ENCODE measurements around the gene BRINP1. TPM values are rescaled to one million over a fixed set of nuclear protein-coding genes. Genes with fewer than 3 reads are reported as not detected.

BRINP1 gene
- total and polyA plus RNA-seq, 3 experiments from 2014 or later, result not detected

DNA sequence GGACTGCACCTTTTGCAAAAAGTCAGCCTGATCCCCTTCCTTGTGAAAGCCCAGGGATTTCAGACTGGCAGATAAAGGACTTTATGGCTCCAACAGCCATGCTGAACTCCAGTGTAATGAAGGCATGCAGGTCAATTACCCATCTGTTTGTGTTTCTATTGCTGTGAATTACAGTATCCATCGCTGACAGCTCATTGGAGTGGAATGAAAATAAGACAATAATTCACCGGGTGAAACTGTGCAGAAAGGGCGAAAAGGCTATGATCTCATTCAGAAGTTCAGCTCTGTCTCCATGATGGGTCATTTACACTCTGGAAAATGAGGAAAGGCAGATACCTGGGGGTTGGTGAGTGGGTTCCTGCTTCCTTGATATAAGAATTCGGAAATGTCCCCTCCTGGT, 148.0 kb downstream of the BRINP1 start:
- no peaks in the 10 kb centered on the region for H3K36me3 Mint-ChIP-seq
- H3K27ac Mint-ChIP-seq, result no peak overlapping the region
- POLR2A ChIA-PET, result no interaction called here
- H3K27ac ChIP-seq (ENCODE audit: low read depth, low read length), result no peak overlapping the region
- H3K27me3 ChIP-seq (ENCODE audit: insufficient read depth, low read length, poor library complexity, severe bottlenecking), result no peaks in the 10 kb centered on the region
- no peaks in the 10 kb centered on the region for H3K4me1 ChIP-seq (ENCODE audit: insufficient read depth, low read length)
- peaks cover 2 to 9% (median 5%) of the 10 kb centered on the region in 5 donors for H3K9me3 Mint-ChIP-seq
- DNase-seq, result no peak
- H3K27me3 Mint-ChIP-seq, result no peaks in the 10 kb centered on the region
- no peaks in the 10 kb centered on the region for H3K9me3 ChIP-seq (ENCODE audit: low read length)
- no peaks in the 10 kb centered on the region for H3K36me3 ChIP-seq (ENCODE audit: insufficient read depth, low read length)
- no peaks in the 10 kb centered on the region for H3K4me1 Mint-ChIP-seq
- CTCF ChIA-PET, result no interaction called here
- H3K4me3 Mint-ChIP-seq, result no peak overlapping the region
- H3K4me3 ChIP-seq (ENCODE audit: low read length), result no peak overlapping the region

DNA sequence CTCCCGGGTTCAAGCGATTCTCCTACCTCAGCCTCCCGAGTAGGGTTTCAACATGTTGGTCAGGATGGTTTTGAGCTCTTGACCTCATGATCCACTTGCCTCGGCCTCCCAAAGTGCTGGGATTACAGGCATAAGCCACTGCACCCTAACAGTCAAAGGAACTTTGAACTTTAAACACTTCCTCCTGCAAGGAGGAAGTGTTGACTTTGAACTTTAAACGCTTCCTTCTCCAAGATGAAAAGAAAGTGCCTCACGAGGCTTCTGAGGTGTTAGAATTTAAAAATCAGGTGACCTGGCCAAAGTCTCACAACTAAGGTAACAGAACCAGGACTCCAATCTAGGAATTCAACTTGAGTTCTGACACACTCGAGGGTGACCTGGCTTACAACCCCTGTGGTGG, 150.9 kb downstream of the BRINP1 start:
- no peak overlapping the region for H3K27ac ChIP-seq (ENCODE audit: low read depth, low read length)
- no peak for DNase-seq
- no peaks in the 10 kb centered on the region for H3K27me3 Mint-ChIP-seq
- ChIA-PET POLR2A (no interaction called here), CTCF (no interaction called here)
- H3K4me3 ChIP-seq (ENCODE audit: low read length), result no peak overlapping the region
- no peaks in the 10 kb centered on the region for H3K36me3 ChIP-seq (ENCODE audit: insufficient read depth, low read length)
- no peaks in the 10 kb centered on the region for H3K9me3 ChIP-seq (ENCODE audit: low read length)
- no peak overlapping the region for H3K4me3 Mint-ChIP-seq
- H3K36me3 Mint-ChIP-seq, result no peaks in the 10 kb centered on the region
- H3K27ac Mint-ChIP-seq, result no peak overlapping the region
- H3K27me3 ChIP-seq (ENCODE audit: insufficient read depth, low read length, poor library complexity, severe bottlenecking), result no peaks in the 10 kb centered on the region
- peaks cover 0 to 8% (median 7%) of the 10 kb centered on the region in 5 donors for H3K9me3 Mint-ChIP-seq
- no peaks in the 10 kb centered on the region for H3K4me1 Mint-ChIP-seq
- no peaks in the 10 kb centered on the region for H3K4me1 ChIP-seq (ENCODE audit: insufficient read depth, low read length)

DNA sequence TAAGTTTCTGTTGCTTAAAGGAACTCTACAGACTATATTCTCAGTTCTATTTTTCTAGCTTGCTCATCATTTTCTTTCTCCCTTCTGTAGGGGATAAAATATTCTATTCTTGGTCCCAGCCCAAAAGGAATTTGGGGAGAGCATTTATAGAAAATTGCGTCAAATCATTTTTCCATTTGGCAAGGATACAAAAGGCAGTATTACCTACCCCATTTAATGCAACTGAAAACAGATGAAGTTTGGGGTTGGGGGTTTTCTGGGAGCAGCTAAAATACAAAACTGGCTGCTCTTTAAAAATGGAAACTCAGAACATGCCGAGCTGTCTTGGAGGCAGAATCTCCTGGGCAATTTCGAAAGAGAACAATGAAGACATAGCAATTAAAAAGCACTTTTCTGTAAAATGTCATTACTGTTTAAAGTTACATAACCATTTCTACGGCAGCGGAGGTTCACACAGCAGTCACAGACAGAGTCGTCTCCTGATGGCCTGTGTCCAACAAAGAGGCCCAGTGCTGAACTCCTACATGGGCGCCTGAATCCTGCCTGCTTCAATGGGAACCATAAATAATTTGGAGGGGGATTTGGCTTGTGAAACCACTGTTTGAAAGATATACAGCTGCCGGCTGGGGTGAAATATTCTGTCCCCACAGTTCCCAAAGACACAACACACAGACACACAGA, 152.4 kb downstream of the BRINP1 start:
- no peaks in the 10 kb centered on the region for H3K4me1 Mint-ChIP-seq
- ChIA-PET POLR2A (no interaction called here), CTCF (no interaction called here)
- no peaks in the 10 kb centered on the region for H3K9me3 ChIP-seq (ENCODE audit: low read length)
- H3K9me3 Mint-ChIP-seq, result peaks cover 0 to 8% (median 7%) of the 10 kb centered on the region in 5 donors
- no peaks in the 10 kb centered on the region for H3K36me3 ChIP-seq (ENCODE audit: insufficient read depth, low read length)
- H3K4me3 ChIP-seq (ENCODE audit: low read length), result no peak overlapping the region
- H3K4me1 ChIP-seq (ENCODE audit: insufficient read depth, low read length), result no peaks in the 10 kb centered on the region
- peak overlapping the region in 1 of 8 donors; percentile 0 for H3K27ac Mint-ChIP-seq
- no peaks in the 10 kb centered on the region for H3K36me3 Mint-ChIP-seq
- no peak overlapping the region for H3K4me3 Mint-ChIP-seq
- no peak overlapping the region for H3K27ac ChIP-seq (ENCODE audit: low read depth, low read length)
- H3K27me3 Mint-ChIP-seq, result no peaks in the 10 kb centered on the region
- DNase-seq, result no peak
- no peaks in the 10 kb centered on the region for H3K27me3 ChIP-seq (ENCODE audit: insufficient read depth, low read length, poor library complexity, severe bottlenecking)

DNA sequence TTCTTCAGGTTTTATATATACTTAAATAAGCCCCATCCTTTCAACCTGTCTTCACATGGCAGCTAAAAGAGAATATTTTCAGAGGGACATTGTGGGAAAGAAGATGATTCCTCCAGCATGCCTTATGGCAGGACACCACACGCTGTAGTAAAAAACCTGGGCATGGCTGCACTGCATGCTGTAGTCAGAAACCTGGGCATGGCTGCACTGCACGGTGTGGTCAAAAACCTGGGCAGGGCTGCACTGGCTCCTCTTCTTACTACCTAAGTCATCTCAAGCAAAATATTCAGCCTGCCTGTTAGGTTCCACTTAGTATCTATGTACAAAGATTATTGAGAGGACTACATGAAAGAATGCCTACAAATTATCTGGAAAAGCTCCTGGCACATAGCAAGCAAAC, 153.6 kb downstream of the BRINP1 start:
- peaks cover 0 to 7% (median 2%) of the 10 kb centered on the region in 5 donors for H3K9me3 Mint-ChIP-seq
- no peaks in the 10 kb centered on the region for H3K4me1 Mint-ChIP-seq
- Histone ChIP-seq H3K4me1 (ENCODE audit: insufficient read depth, low read length) (no peaks in the 10 kb centered on the region), H3K9me3 (ENCODE audit: low read length) (no peaks in the 10 kb centered on the region), H3K4me3 (ENCODE audit: low read length) (no peak overlapping the region), H3K27ac (ENCODE audit: low read depth, low read length) (no peak overlapping the region), H3K27me3 (ENCODE audit: insufficient read depth, low read length, poor library complexity, severe bottlenecking) (no peaks in the 10 kb centered on the region), H3K36me3 (ENCODE audit: insufficient read depth, low read length) (no peaks in the 10 kb centered on the region)
- H3K4me3 Mint-ChIP-seq, result no peak overlapping the region
- no peaks in the 10 kb centered on the region for H3K36me3 Mint-ChIP-seq
- ChIA-PET CTCF (no interaction called here), POLR2A (no interaction called here)
- no peaks in the 10 kb centered on the region for H3K27me3 Mint-ChIP-seq
- H3K27ac Mint-ChIP-seq, result no peak overlapping the region
- no peak for DNase-seq

DNA sequence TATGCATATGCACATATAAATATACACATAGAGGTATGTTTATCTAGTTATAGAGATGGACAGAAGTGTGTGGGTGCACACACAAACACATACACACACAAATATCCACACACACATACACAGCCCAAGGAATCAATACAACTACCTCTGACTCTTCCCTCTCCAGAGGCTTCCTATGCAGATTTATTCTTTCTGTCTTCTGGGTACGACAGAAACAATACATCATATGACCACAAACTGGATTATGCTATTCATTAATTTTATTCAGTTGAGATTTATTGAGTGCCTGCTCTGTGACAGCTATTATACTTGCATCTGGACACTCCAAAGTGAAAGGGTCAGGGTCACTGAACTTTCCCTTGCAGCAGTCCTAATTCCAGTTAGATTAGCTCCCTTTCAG, 155.8 kb downstream of the BRINP1 start:
- H3K36me3 ChIP-seq (ENCODE audit: insufficient read depth, low read length), result no peaks in the 10 kb centered on the region
- CTCF ChIA-PET, result no interaction called here
- POLR2A ChIA-PET, result no interaction called here
- Mint-ChIP-seq H3K27me3 (no peaks in the 10 kb centered on the region), H3K4me3 (no peak overlapping the region), H3K36me3 (no peaks in the 10 kb centered on the region), H3K27ac (no peak overlapping the region), H3K4me1 (no peaks in the 10 kb centered on the region), H3K9me3 (peaks cover 0 to 5% (median 2%) of the 10 kb centered on the region in 5 donors)
- H3K9me3 ChIP-seq (ENCODE audit: low read length), result no peaks in the 10 kb centered on the region
- H3K4me1 ChIP-seq (ENCODE audit: insufficient read depth, low read length), result no peaks in the 10 kb centered on the region
- no peak for DNase-seq
- H3K27ac ChIP-seq (ENCODE audit: low read depth, low read length), result no peak overlapping the region
- no peaks in the 10 kb centered on the region for H3K27me3 ChIP-seq (ENCODE audit: insufficient read depth, low read length, poor library complexity, severe bottlenecking)
- no peak overlapping the region for H3K4me3 ChIP-seq (ENCODE audit: low read length)

DNA sequence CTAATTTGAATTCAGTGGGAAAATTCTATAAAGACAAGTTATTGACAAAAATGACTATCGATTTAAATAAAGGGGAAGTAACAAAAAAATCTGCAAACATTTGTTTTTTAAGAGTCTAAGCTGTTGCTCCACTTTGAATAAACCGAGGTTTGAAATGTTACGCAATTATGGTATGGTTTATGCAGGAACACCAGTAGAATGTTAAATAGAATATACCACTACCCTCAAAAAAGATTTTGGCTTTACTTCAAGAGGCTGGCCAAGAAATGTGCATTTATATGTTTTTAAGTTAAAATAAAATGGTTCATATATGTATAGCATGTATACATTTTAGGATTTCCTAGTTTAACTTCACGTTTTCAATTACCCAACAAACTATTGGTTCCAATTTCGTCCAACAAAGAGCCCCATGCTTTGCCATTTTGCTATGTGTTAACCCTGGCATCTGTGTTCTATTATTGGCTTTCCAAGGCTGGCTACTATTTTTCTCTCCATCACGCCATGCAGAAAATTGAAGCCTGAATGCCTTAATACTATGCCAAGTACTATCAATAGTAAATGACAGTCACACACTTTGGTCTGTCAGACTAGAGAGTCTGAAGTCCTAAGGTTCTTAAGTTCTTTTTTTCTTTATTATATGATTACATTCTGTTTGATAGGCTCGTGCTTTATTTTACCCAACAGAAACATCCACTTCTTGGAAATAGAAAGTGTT, 171.2 kb downstream of the BRINP1 start:
- ChIA-PET CTCF (no interaction called here), POLR2A (no interaction called here)
- no peaks in the 10 kb centered on the region for H3K27me3 Mint-ChIP-seq
- no peak overlapping the region for H3K27ac Mint-ChIP-seq
- no peaks in the 10 kb centered on the region for H3K4me1 Mint-ChIP-seq
- peaks cover 0 to 9% (median 4%) of the 10 kb centered on the region in 5 donors for H3K9me3 Mint-ChIP-seq
- no peak overlapping the region for H3K4me3 Mint-ChIP-seq
- H3K9me3 ChIP-seq (ENCODE audit: low read length), result no peaks in the 10 kb centered on the region
- no peaks in the 10 kb centered on the region for H3K36me3 Mint-ChIP-seq
- H3K27me3 ChIP-seq (ENCODE audit: insufficient read depth, low read length, poor library complexity, severe bottlenecking), result no peaks in the 10 kb centered on the region
- no peak for DNase-seq
- no peaks in the 10 kb centered on the region for H3K36me3 ChIP-seq (ENCODE audit: insufficient read depth, low read length)
- H3K4me3 ChIP-seq (ENCODE audit: low read length), result no peak overlapping the region
- H3K27ac ChIP-seq (ENCODE audit: low read depth, low read length), result no peak overlapping the region
- H3K4me1 ChIP-seq (ENCODE audit: insufficient read depth, low read length), result no peaks in the 10 kb centered on the region

DNA sequence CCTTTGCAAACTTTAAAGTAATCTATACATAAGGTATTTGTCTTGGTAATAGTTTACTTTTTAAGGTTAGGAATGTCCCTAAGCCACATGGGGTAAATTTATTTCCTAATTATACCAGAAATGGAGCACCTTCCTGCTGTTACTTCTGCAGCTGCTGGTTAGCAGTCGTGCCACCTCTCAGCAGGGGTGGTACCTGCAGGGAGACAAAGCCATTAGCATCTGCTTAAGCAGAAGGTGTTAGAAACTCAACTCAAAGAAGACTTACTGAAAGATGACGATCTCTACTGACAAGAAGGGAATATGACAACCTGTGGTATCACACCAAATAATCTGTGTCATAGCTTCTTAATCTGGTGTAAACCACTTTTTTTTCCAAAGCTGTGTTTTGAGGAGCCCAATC, 173.7 kb downstream of the BRINP1 start:
- Histone ChIP-seq H3K9me3 (ENCODE audit: low read length) (no peaks in the 10 kb centered on the region), H3K27ac (ENCODE audit: low read depth, low read length) (no peak overlapping the region), H3K27me3 (ENCODE audit: insufficient read depth, low read length, poor library complexity, severe bottlenecking) (no peaks in the 10 kb centered on the region), H3K4me1 (ENCODE audit: insufficient read depth, low read length) (no peaks in the 10 kb centered on the region), H3K36me3 (ENCODE audit: insufficient read depth, low read length) (no peaks in the 10 kb centered on the region), H3K4me3 (ENCODE audit: low read length) (no peak overlapping the region)
- H3K4me1 Mint-ChIP-seq, result no peaks in the 10 kb centered on the region
- no peak overlapping the region for H3K27ac Mint-ChIP-seq
- H3K4me3 Mint-ChIP-seq, result no peak overlapping the region
- no peaks in the 10 kb centered on the region for H3K36me3 Mint-ChIP-seq
- H3K27me3 Mint-ChIP-seq, result no peaks in the 10 kb centered on the region
- POLR2A ChIA-PET, result no interaction called here
- CTCF ChIA-PET, result no interaction called here
- DNase-seq, result no peak
- H3K9me3 Mint-ChIP-seq, result peaks cover 0 to 20% (median 4%) of the 10 kb centered on the region in 5 donors

DNA sequence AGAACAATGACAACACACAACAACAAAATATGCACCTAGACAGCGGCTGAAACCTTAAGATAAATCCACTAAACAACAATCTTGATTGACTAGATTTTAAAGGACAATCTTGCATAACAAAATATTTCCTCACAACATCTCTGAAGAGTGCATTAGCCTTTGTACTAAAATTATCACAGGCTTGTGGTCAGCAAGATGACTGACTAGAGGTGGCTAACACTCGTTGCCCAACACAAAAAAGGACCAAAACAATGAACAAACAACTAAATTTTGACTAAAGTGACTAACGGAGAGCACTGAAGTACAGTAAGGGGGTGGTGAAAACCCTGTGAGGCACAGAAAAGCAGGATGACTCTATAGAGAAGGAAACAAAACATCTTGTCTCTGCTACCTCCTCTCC, 183.9 kb downstream of the BRINP1 start:
- no peaks in the 10 kb centered on the region for H3K36me3 ChIP-seq (ENCODE audit: insufficient read depth, low read length)
- Mint-ChIP-seq H3K4me3 (no peak overlapping the region), H3K4me1 (no peaks in the 10 kb centered on the region), H3K9me3 (peaks cover 11 to 35% (median 14%) of the 10 kb centered on the region in 5 donors), H3K27ac (no peak overlapping the region), H3K27me3 (no peaks in the 10 kb centered on the region), H3K36me3 (no peaks in the 10 kb centered on the region)
- no peaks in the 10 kb centered on the region for H3K27me3 ChIP-seq (ENCODE audit: insufficient read depth, low read length, poor library complexity, severe bottlenecking)
- H3K4me3 ChIP-seq (ENCODE audit: low read length), result no peak overlapping the region
- no peaks in the 10 kb centered on the region for H3K9me3 ChIP-seq (ENCODE audit: low read length)
- DNase-seq, result no peak
- ChIA-PET POLR2A (no interaction called here), CTCF (no interaction called here)
- no peaks in the 10 kb centered on the region for H3K4me1 ChIP-seq (ENCODE audit: insufficient read depth, low read length)
- H3K27ac ChIP-seq (ENCODE audit: low read depth, low read length), result no peak overlapping the region

Measured in CD8-positive, alpha-beta memory T cell (primary cell).